GM23338 (cell line): ENCODE measurements around the gene COL18A1. TPM values are rescaled to one million over a fixed set of nuclear protein-coding genes. Genes with fewer than 3 reads are reported as not detected.

Experiments used
- ATAC-seq: fragments of 200-7000 bp; cut with Tn5 transposase; 3 replicates; pipeline ENCODE4 v1.9.1; 2020
- DNase-seq: peaks from one replicate; pipeline ENCODE4 v3.0.0-alpha.2; 2015; ENCODE audit warnings: low spot score
- H2AFZ ChIP-seq: fragments of 200-600 bp; sonication (generic); 2 replicates; pipeline ENCODE4 v1.8.0; 2016; ENCODE audit warnings: antibody characterized with exemption, mild to moderate bottlenecking, moderate library complexity
- H3F3A ChIP-seq: fragments of 200-600 bp; sonication (generic); replicated peaks from 2 replicates; pipeline ENCODE4 v1.8.0; 2017; ENCODE audit warnings: antibody characterized with exemption, mixed run types, low read depth
- H3K27ac ChIP-seq: fragments of 200-600 bp; sonication (generic); 2 replicates; pipeline ENCODE4 v1.6.1; 2016; ENCODE audit warnings: low read depth
- H3K27me3 ChIP-seq: fragments of 200-600 bp; sonication (generic); 2 replicates; pipeline ENCODE4 v1.8.0; 2016; ENCODE audit warnings: mild to moderate bottlenecking, mixed run types, moderate library complexity; ENCODE audit not compliant: insufficient read depth
- H3K36me3 ChIP-seq: fragments of 200-600 bp; sonication (generic); 2 replicates; pipeline ENCODE4 v1.8.0; 2016; ENCODE audit warnings: mild to moderate bottlenecking; ENCODE audit not compliant: insufficient read depth
- H3K4me1 ChIP-seq: fragments of 200-600 bp; sonication (generic); 2 replicates; pipeline ENCODE4 v1.8.0; 2016; ENCODE audit warnings: mild to moderate bottlenecking, moderate library complexity; ENCODE audit not compliant: insufficient read depth
- H3K4me2 ChIP-seq: fragments of 200-600 bp; sonication (generic); 2 replicates; pipeline ENCODE4 v1.7.1; 2017; ENCODE audit warnings: mixed run types
- H3K4me3 ChIP-seq: fragments of 200-600 bp; sonication (generic); 2 replicates; pipeline ENCODE4 v1.6.1; 2016; ENCODE audit warnings: mixed run types
- H3K79me2 ChIP-seq: fragments of 200-600 bp; sonication (generic); replicated peaks from 2 replicates; pipeline ENCODE4 v1.8.0; 2017; ENCODE audit warnings: mild to moderate bottlenecking; ENCODE audit not compliant: insufficient read depth
- H3K9me2 ChIP-seq: fragments of 200-600 bp; sonication (generic); 2 replicates; pipeline ENCODE4 v1.8.0; 2017; ENCODE audit not compliant: insufficient read depth
- H4K20me1 ChIP-seq: fragments of 200-600 bp; sonication (generic); replicated peaks from 2 replicates; pipeline ENCODE4 v1.8.0; 2017; ENCODE audit warnings: mild to moderate bottlenecking; ENCODE audit not compliant: insufficient read depth
- H3K27ac Mint-ChIP-seq: 2 replicates; pipeline ENCODE4 v1.8.0; 2020; ENCODE audit warnings: inconsistent platforms, mild to moderate bottlenecking, moderate library complexity, mixed read lengths
- H3K27me3 Mint-ChIP-seq: 3 replicates; pipeline ENCODE4 v1.8.0; 2022; ENCODE audit warnings: low read depth, mild to moderate bottlenecking, moderate library complexity, mixed read lengths, inconsistent platforms; ENCODE audit not compliant: insufficient read depth, poor library complexity
- H3K36me3 Mint-ChIP-seq: 3 replicates; pipeline ENCODE4 v1.8.0; 2021; ENCODE audit warnings: low read depth, mild to moderate bottlenecking, inconsistent platforms, moderate library complexity, mixed read lengths
- H3K4me1 Mint-ChIP-seq: 3 replicates; pipeline ENCODE4 v1.8.0; 2020; ENCODE audit warnings: mild to moderate bottlenecking, inconsistent platforms, mixed read lengths
- H3K4me3 Mint-ChIP-seq: 3 replicates; pipeline ENCODE4 v1.8.0; 2021; ENCODE audit warnings: moderate library complexity, mild to moderate bottlenecking, inconsistent platforms, mixed read lengths
- H3K9me3 Mint-ChIP-seq: 3 replicates; pipeline ENCODE4 v1.8.0; 2020; ENCODE audit warnings: moderate library complexity, mild to moderate bottlenecking, inconsistent platforms, mixed read lengths
- EZH2 ChIP-seq: fragments of 200-600 bp; sonication (generic); IDR thresholded peaks from one replicate; pipeline ENCODE4 v1.8.0; 2017; ENCODE audit warnings: antibody characterized with exemption, mild to moderate bottlenecking, low read depth; ENCODE audit not compliant: unreplicated experiment
- POLR2AphosphoS5 ChIP-seq: IDR thresholded peaks from 2 replicates; pipeline ENCODE4 v1.6.1; 2016; ENCODE audit warnings: antibody characterized with exemption, low read depth
- STAT1 ChIP-seq: IDR thresholded peaks from one replicate; pipeline ENCODE4 v1.6.1; 2016; ENCODE audit warnings: antibody characterized with exemption; ENCODE audit not compliant: unreplicated experiment
- polyA plus RNA-seq: library from polyadenylated mRNA; unstranded; fragments of >200 nt; fragmentation: Nextera tagmentation; extraction: Ambion mirVana; gene quantifications from 2 replicates; pipeline ENCODE4 v1.2.1, GENCODE V29; 2016
- total RNA-seq: library from RNA; depleted of rRNA; stranded (reverse); fragments of >200 nt; shearing (Covaris generic); gene quantifications from 2 replicates; pipeline ENCODE4 v1.2.3, GENCODE V29; 2014
- TF ChIP-seq, protein P1 (sequence below): IDR thresholded peaks from 2 replicates; pipeline ENCODE4 v1.6.1; 2016; ENCODE audit warnings: antibody characterized with exemption
- TF ChIP-seq, protein P2 (sequence below): fragments of 250-450 bp; sonication (Bioruptor Pico); IDR thresholded peaks from 2 replicates; pipeline ENCODE4 v1.5.0; 2020; ENCODE audit warnings: mild to moderate bottlenecking, moderate library complexity

Gene COL18A1
- total and polyA plus RNA-seq, 2 experiments from 2014 or later, result 38.4 to 430 TPM

DNA sequence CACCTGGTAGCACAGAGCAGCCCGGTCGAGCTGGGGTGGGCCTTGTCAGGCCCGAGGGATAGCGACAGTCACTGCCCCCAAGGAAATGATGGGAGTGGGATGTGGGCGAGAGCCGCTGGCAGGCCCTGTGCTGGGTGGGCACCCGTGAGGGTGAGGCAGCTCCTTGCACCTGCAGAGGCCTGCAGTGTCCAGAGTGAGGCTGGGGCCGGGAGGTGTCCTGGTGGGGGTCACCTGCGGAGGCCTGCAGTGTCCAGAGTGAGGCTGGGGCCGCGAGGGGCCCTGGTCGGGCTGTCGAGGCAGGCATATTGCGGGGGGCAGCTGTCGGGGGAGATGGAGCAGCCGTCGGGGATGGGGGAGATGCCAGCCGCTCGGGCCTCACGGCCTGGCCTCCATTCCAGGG lies 87.8 kb downstream of the COL18A1 start:
- Histone ChIP-seq H3K27ac (no peak overlapping the region), H3K27me3 (no peaks in the 10 kb centered on the region), H3F3A (0 out of 2 replicates have a peak, but pooled peaks cover 5% of the 10 kb centered on the region), H3K4me1 (peaks cover 9% of the 10 kb centered on the region), H2AFZ (no peak overlapping the region), H4K20me1 (no peaks in the 10 kb centered on the region; the same call in 1 of the 2 replicates), H3K36me3 (peaks cover 9% of the 10 kb centered on the region; the same call in 1 of the 2 replicates), H3K4me2 (no peak overlapping the region), H3K79me2 (no peaks in the 10 kb centered on the region), H3K4me3 (no peak overlapping the region), H3K9me2 (no peaks in the 10 kb centered on the region)
- Mint-ChIP-seq H3K9me3 (no peaks in the 10 kb centered on the region), H3K36me3 (peaks cover 45% of the 10 kb centered on the region), H3K27ac (no peak overlapping the region), H3K27me3 (peaks cover 11% of the 10 kb centered on the region), H3K4me1 (peaks cover 12% of the 10 kb centered on the region), H3K4me3 (no peak overlapping the region)
- DNase-seq (no peak), ATAC-seq (no peak)
- no peak for TF ChIP-seq EZH2
- TF ChIP-seq, protein P1, sequence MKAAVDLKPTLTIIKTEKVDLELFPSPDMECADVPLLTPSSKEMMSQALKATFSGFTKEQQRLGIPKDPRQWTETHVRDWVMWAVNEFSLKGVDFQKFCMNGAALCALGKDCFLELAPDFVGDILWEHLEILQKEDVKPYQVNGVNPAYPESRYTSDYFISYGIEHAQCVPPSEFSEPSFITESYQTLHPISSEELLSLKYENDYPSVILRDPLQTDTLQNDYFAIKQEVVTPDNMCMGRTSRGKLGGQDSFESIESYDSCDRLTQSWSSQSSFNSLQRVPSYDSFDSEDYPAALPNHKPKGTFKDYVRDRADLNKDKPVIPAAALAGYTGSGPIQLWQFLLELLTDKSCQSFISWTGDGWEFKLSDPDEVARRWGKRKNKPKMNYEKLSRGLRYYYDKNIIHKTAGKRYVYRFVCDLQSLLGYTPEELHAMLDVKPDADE, result no peak
- TF ChIP-seq, protein P2, sequence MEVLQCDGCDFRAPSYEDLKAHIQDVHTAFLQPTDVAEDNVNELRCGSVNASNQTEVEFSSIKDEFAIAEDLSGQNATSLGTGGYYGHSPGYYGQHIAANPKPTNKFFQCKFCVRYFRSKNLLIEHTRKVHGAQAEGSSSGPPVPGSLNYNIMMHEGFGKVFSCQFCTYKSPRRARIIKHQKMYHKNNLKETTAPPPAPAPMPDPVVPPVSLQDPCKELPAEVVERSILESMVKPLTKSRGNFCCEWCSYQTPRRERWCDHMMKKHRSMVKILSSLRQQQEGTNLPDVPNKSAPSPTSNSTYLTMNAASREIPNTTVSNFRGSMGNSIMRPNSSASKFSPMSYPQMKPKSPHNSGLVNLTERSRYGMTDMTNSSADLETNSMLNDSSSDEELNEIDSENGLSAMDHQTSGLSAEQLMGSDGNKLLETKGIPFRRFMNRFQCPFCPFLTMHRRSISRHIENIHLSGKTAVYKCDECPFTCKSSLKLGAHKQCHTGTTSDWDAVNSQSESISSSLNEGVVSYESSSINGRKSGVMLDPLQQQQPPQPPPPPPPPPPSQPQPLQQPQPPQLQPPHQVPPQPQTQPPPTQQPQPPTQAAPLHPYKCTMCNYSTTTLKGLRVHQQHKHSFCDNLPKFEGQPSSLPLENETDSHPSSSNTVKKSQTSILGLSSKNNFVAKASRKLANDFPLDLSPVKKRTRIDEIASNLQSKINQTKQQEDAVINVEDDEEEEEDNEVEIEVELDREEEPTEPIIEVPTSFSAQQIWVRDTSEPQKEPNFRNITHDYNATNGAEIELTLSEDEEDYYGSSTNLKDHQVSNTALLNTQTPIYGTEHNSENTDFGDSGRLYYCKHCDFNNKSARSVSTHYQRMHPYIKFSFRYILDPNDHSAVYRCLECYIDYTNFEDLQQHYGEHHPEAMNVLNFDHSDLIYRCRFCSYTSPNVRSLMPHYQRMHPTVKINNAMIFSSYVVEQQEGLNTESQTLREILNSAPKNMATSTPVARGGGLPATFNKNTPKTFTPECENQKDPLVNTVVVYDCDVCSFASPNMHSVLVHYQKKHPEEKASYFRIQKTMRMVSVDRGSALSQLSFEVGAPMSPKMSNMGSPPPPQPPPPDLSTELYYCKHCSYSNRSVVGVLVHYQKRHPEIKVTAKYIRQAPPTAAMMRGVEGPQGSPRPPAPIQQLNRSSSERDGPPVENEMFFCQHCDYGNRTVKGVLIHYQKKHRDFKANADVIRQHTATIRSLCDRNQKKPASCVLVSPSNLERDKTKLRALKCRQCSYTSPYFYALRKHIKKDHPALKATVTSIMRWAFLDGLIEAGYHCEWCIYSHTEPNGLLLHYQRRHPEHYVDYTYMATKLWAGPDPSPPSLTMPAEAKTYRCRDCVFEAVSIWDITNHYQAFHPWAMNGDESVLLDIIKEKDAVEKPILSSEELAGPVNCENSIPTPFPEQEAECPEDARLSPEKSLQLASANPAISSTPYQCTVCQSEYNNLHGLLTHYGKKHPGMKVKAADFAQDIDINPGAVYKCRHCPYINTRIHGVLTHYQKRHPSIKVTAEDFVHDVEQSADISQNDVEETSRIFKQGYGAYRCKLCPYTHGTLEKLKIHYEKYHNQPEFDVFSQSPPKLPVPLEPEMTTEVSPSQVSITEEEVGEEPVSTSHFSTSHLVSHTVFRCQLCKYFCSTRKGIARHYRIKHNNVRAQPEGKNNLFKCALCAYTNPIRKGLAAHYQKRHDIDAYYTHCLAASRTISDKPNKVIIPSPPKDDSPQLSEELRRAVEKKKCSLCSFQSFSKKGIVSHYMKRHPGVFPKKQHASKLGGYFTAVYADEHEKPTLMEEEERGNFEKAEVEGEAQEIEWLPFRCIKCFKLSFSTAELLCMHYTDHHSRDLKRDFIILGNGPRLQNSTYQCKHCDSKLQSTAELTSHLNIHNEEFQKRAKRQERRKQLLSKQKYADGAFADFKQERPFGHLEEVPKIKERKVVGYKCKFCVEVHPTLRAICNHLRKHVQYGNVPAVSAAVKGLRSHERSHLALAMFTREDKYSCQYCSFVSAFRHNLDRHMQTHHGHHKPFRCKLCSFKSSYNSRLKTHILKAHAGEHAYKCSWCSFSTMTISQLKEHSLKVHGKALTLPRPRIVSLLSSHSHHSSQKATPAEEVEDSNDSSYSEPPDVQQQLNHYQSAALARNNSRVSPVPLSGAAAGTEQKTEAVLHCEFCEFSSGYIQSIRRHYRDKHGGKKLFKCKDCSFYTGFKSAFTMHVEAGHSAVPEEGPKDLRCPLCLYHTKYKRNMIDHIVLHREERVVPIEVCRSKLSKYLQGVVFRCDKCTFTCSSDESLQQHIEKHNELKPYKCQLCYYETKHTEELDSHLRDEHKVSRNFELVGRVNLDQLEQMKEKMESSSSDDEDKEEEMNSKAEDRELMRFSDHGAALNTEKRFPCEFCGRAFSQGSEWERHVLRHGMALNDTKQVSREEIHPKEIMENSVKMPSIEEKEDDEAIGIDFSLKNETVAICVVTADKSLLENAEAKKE (CRISPR knock-in tag), result no peak
- TF ChIP-seq POLR2AphosphoS5, result no peak
- no peak for TF ChIP-seq STAT1
